WTC11 (cell line): ENCODE results near the gene BMP8B. TPM values are rescaled to one million over a fixed set of nuclear protein-coding genes. Genes with fewer than 3 reads are reported as not detected.

Experiments
- ATAC-seq: fragments of 200-7000 bp; cut with Tn5 transposase; 2 replicates; pipeline ENCODE4 v1.10.0; 2021; ENCODE audit warnings: mild to moderate bottlenecking, moderate library complexity
- CTCF ChIA-PET: fragments of 300-600 bp; sonication (Branson Sonifier 250); formaldehyde crosslinking; loops from one replicate; lab custom pipeline; 2021; ENCODE audit warnings: antibody characterized with exemption; lab: Charles Lee
- POLR2A ChIA-PET: fragments of 350-600 bp; sonication (Branson Sonifier 250); formaldehyde crosslinking; loops from one replicate; lab custom pipeline; 2021; ENCODE audit warnings: antibody characterized with exemption; lab: Charles Lee
- DNase-seq: peaks from one replicate; pipeline ENCODE4 v3.0.0; 2021; ENCODE audit warnings: low spot score
- H3K27ac Mint-ChIP-seq: 2 replicates; pipeline ENCODE4 v1.8.0; 2021; ENCODE audit warnings: mixed read lengths
- H3K27me3 Mint-ChIP-seq: 2 replicates; pipeline ENCODE4 v1.8.0; 2021; ENCODE audit warnings: low read depth, mild to moderate bottlenecking, moderate library complexity, mixed read lengths
- H3K36me3 Mint-ChIP-seq: 2 replicates; pipeline ENCODE4 v1.8.0; 2021; ENCODE audit warnings: mixed read lengths
- H3K4me1 Mint-ChIP-seq: 2 replicates; pipeline ENCODE4 v1.8.0; 2022; ENCODE audit warnings: mixed read lengths
- H3K4me3 Mint-ChIP-seq: 2 replicates; pipeline ENCODE4 v1.8.0; 2021; ENCODE audit warnings: mild to moderate bottlenecking, moderate library complexity, mixed read lengths
- H3K9me3 Mint-ChIP-seq: 2 replicates; pipeline ENCODE4 v1.8.0; 2021; ENCODE audit warnings: mixed read lengths
- AR ChIP-seq: fragments of 250-450 bp; sonication (Bioruptor Pico); IDR thresholded peaks from 2 replicates; pipeline ENCODE4 v1.9.0; 2021; ENCODE audit warnings: mild to moderate bottlenecking
- E2F4 ChIP-seq: sonication (generic); formaldehyde crosslinking; IDR thresholded peaks from 2 replicates; pipeline ENCODE4 v1.8.1; 2022; ENCODE audit warnings: low read depth, mild to moderate bottlenecking, moderate library complexity, missing genetic modification reagents, borderline replicate concordance
- ELF4 ChIP-seq: sonication (generic); formaldehyde crosslinking; IDR thresholded peaks from 2 replicates; pipeline ENCODE4 v1.8.1; 2022; ENCODE audit warnings: low read depth, mild to moderate bottlenecking, moderate library complexity, missing genetic modification reagents
- EMX1 ChIP-seq: fragments of 250-450 bp; sonication (Bioruptor Pico); IDR thresholded peaks from 2 replicates; pipeline ENCODE4 v1.8.0; 2021; ENCODE audit warnings: mild to moderate bottlenecking
- GTF2I ChIP-seq: fragments of 250-450 bp; sonication (Bioruptor Pico); conservative IDR thresholded peaks from 2 replicates; pipeline ENCODE4 v1.4.0; 2021; ENCODE audit warnings: mild to moderate bottlenecking
- HMGXB4 ChIP-seq: sonication (generic); formaldehyde crosslinking; IDR thresholded peaks from 2 replicates; pipeline ENCODE4 v1.8.1; 2023; ENCODE audit warnings: mild to moderate bottlenecking, moderate library complexity, missing genetic modification reagents
- KAT7 ChIP-seq: sonication (generic); formaldehyde crosslinking; IDR thresholded peaks from 2 replicates; pipeline ENCODE4 v1.8.1; 2023; ENCODE audit warnings: missing genetic modification reagents, mild to moderate bottlenecking, borderline replicate concordance
- MXD4 ChIP-seq: fragments of 250-450 bp; sonication (Bioruptor Pico); IDR thresholded peaks from 2 replicates; pipeline ENCODE4 v1.8.0; 2021; ENCODE audit warnings: mild to moderate bottlenecking, moderate library complexity, borderline replicate concordance
- MYBL2 ChIP-seq: sonication (generic); formaldehyde crosslinking; IDR thresholded peaks from 2 replicates; pipeline ENCODE4 v1.8.1; 2023; ENCODE audit warnings: mild to moderate bottlenecking, moderate library complexity, missing genetic modification reagents
- PRDM15 ChIP-seq: sonication (generic); formaldehyde crosslinking; IDR thresholded peaks from 2 replicates; pipeline ENCODE4 v1.8.0; 2022; ENCODE audit warnings: missing genetic modification reagents
- SMAD4 ChIP-seq: sonication (generic); formaldehyde crosslinking; IDR thresholded peaks from 2 replicates; pipeline ENCODE4 v1.8.0; 2022; ENCODE audit warnings: mild to moderate bottlenecking, missing genetic modification reagents
- TEAD1 ChIP-seq: sonication (generic); formaldehyde crosslinking; IDR thresholded peaks from 2 replicates; pipeline ENCODE4 v1.8.0; 2022; ENCODE audit warnings: mild to moderate bottlenecking, missing genetic modification reagents
- ZNF671 ChIP-seq: fragments of 250-450 bp; sonication (Bioruptor Pico); IDR thresholded peaks from 2 replicates; pipeline ENCODE4 v1.8.0; 2021; ENCODE audit warnings: mild to moderate bottlenecking
- total RNA-seq: library from RNA; stranded (reverse); gene quantifications from 3 replicates; pipeline ENCODE4 v1.2.3, GENCODE V29; 2021
- TF ChIP-seq, protein P1 (sequence below): fragments of 200-600 bp; IDR thresholded peaks from 2 replicates; pipeline ENCODE4 v1.8.0; 2022; ENCODE audit warnings: antibody characterized with exemption
- TF ChIP-seq, protein P2 (sequence below): sonication (generic); formaldehyde crosslinking; IDR thresholded peaks from 2 replicates; pipeline ENCODE4 v1.8.1; 2023; ENCODE audit warnings: mild to moderate bottlenecking, missing genetic modification reagents
- TF ChIP-seq, protein P3 (sequence below): fragments of 250-450 bp; sonication (Bioruptor Pico); IDR thresholded peaks from 2 replicates; pipeline ENCODE4 v1.9.0; 2021; ENCODE audit warnings: moderate library complexity, mild to moderate bottlenecking, inconsistent platforms, borderline replicate concordance
- TF ChIP-seq, protein P4 (sequence below): sonication (generic); formaldehyde crosslinking; IDR thresholded peaks from 2 replicates; pipeline ENCODE4 v1.8.1; 2022; ENCODE audit warnings: mild to moderate bottlenecking, missing genetic modification reagents, moderate library complexity, borderline replicate concordance

Gene BMP8B
- total RNA-seq, 1 experiment from 2014 or later: 0.74 TPM

- TF ChIP-seq, protein P1, sequence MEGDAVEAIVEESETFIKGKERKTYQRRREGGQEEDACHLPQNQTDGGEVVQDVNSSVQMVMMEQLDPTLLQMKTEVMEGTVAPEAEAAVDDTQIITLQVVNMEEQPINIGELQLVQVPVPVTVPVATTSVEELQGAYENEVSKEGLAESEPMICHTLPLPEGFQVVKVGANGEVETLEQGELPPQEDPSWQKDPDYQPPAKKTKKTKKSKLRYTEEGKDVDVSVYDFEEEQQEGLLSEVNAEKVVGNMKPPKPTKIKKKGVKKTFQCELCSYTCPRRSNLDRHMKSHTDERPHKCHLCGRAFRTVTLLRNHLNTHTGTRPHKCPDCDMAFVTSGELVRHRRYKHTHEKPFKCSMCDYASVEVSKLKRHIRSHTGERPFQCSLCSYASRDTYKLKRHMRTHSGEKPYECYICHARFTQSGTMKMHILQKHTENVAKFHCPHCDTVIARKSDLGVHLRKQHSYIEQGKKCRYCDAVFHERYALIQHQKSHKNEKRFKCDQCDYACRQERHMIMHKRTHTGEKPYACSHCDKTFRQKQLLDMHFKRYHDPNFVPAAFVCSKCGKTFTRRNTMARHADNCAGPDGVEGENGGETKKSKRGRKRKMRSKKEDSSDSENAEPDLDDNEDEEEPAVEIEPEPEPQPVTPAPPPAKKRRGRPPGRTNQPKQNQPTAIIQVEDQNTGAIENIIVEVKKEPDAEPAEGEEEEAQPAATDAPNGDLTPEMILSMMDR: no peak
- no peak for TF ChIP-seq ELF4 (CRISPR knock-in tag)
Observed at GRCh38 chr1:39802496-39803260, 14.0 kb upstream of the BMP8B start (continued).

GRCh38 chr1:39800471-39800835, 11.8 kb upstream of the BMP8B start:
- ATAC-seq (no peak), DNase-seq (no peak)
- Mint-ChIP-seq H3K36me3 (0 out of 2 replicates have a peak, but pooled peaks cover 2% of the 10 kb centered on the region), H3K4me1 (peaks cover 9% of the 10 kb centered on the region), H3K27ac (no peak overlapping the region), H3K9me3 (peaks cover 6% of the 10 kb centered on the region), H3K4me3 (no peak overlapping the region), H3K27me3 (peaks cover 21% of the 10 kb centered on the region)
- ChIA-PET CTCF (interaction anchor here (0.5 to 3.4 kb wide), 10 partner anchors 12 to 219 kb away, joined by 3 to 17 read pairs (median 5); partner anchors contain the start of genes BMP8B and NT5C1A), POLR2A (no interaction called here)
- TF ChIP-seq HMGXB4 (CRISPR knock-in tag) (no peak), MXD4 (CRISPR knock-in tag) (no peak), EMX1 (no peak), AR (CRISPR knock-in tag) (no peak), E2F4 (CRISPR knock-in tag) (no peak), KAT7 (no peak), SMAD4 (no peak), MYBL2 (no peak), TEAD1 (no peak), ZNF671 (CRISPR knock-in tag) (no peak), GTF2I (CRISPR knock-in tag) (no peak), PRDM15 (CRISPR knock-in tag) (no peak)
- TF ChIP-seq, protein P2, sequence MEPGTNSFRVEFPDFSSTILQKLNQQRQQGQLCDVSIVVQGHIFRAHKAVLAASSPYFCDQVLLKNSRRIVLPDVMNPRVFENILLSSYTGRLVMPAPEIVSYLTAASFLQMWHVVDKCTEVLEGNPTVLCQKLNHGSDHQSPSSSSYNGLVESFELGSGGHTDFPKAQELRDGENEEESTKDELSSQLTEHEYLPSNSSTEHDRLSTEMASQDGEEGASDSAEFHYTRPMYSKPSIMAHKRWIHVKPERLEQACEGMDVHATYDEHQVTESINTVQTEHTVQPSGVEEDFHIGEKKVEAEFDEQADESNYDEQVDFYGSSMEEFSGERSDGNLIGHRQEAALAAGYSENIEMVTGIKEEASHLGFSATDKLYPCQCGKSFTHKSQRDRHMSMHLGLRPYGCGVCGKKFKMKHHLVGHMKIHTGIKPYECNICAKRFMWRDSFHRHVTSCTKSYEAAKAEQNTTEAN (CRISPR knock-in tag): no peak
- TF ChIP-seq, protein P3, sequence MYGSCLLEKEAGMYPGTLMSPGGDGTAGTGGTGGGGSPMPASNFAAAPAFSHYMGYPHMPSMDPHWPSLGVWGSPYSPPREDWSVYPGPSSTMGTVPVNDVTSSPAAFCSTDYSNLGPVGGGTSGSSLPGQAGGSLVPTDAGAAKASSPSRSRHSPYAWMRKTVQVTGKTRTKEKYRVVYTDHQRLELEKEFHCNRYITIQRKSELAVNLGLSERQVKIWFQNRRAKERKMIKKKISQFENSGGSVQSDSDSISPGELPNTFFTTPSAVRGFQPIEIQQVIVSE: no peak
- TF ChIP-seq, protein P4, sequence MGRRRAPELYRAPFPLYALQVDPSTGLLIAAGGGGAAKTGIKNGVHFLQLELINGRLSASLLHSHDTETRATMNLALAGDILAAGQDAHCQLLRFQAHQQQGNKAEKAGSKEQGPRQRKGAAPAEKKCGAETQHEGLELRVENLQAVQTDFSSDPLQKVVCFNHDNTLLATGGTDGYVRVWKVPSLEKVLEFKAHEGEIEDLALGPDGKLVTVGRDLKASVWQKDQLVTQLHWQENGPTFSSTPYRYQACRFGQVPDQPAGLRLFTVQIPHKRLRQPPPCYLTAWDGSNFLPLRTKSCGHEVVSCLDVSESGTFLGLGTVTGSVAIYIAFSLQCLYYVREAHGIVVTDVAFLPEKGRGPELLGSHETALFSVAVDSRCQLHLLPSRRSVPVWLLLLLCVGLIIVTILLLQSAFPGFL: no peak
